NB4 (cell line): ENCODE results near the gene SH2D4B.

ENCODE experiments used
- DNase-seq: peaks from one replicate; pipeline ENCODE4 v3.0.0; 2010; ENCODE audit warnings: low read depth
- H3K4me3 ChIP-seq: one replicate; pipeline ENCODE4 v1.5.1; 2011; ENCODE audit warnings: mild to moderate bottlenecking, low read depth, low read length, moderate library complexity
- MAX ChIP-seq: IDR thresholded peaks from 2 replicates; pipeline ENCODE4 v1.6.1; 2011; ENCODE audit warnings: low read depth, low read length
- MYC ChIP-seq: IDR thresholded peaks from 2 replicates; pipeline ENCODE4 v1.6.1; 2011; ENCODE audit warnings: low read depth, low read length
- POLR2A ChIP-seq: IDR thresholded peaks from 2 replicates; pipeline ENCODE4 v1.6.1; 2011; ENCODE audit warnings: mild to moderate bottlenecking; ENCODE audit not compliant: insufficient read length; ENCODE audit errors: extremely low read depth
- TF ChIP-seq, protein P1 (sequence below): IDR thresholded peaks from one replicate; pipeline ENCODE4 v1.5.1; 2012; ENCODE audit warnings: low read depth, low read length

The SH2D4B gene

DNA sequence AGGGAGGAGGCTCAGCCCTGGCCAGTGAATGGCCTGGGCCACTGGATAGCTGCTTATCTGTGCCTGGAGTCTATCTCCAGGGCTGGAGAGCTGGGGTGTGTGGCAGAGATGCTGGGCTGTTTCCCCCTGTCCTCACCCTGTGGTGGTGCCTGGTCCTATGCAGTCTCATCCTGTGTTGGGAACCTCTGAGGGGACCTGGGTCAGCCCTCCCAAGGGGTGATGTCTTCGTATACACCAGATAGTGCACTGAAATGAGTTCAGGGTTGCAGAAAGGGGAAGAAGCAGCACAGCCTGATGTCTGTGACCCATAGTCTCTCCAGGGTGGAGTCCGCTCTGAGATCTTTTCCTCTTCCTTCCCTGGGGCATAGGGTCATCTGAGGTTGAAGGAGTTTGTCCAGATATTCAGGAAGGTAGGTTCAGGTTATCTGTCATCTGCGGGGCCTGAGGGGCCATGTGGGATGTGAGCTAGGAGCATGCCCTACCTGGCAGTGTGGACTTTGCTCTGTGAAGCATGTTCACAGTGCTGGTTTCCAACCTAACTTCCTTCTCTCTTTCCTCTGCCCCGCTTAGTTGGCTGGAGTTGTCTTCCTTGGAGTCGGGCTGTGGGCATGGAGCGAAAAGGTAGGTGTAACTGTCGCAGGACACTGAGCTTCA is 33.4 kb upstream of the SH2D4B start:
- DNase-seq, result peak; percentile 58
- TF ChIP-seq POLR2A (no peak), MYC (no peak), MAX (no peak)
- TF ChIP-seq, protein P1, sequence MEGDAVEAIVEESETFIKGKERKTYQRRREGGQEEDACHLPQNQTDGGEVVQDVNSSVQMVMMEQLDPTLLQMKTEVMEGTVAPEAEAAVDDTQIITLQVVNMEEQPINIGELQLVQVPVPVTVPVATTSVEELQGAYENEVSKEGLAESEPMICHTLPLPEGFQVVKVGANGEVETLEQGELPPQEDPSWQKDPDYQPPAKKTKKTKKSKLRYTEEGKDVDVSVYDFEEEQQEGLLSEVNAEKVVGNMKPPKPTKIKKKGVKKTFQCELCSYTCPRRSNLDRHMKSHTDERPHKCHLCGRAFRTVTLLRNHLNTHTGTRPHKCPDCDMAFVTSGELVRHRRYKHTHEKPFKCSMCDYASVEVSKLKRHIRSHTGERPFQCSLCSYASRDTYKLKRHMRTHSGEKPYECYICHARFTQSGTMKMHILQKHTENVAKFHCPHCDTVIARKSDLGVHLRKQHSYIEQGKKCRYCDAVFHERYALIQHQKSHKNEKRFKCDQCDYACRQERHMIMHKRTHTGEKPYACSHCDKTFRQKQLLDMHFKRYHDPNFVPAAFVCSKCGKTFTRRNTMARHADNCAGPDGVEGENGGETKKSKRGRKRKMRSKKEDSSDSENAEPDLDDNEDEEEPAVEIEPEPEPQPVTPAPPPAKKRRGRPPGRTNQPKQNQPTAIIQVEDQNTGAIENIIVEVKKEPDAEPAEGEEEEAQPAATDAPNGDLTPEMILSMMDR, result no peak
- no peak overlapping the region for H3K4me3 ChIP-seq

DNA sequence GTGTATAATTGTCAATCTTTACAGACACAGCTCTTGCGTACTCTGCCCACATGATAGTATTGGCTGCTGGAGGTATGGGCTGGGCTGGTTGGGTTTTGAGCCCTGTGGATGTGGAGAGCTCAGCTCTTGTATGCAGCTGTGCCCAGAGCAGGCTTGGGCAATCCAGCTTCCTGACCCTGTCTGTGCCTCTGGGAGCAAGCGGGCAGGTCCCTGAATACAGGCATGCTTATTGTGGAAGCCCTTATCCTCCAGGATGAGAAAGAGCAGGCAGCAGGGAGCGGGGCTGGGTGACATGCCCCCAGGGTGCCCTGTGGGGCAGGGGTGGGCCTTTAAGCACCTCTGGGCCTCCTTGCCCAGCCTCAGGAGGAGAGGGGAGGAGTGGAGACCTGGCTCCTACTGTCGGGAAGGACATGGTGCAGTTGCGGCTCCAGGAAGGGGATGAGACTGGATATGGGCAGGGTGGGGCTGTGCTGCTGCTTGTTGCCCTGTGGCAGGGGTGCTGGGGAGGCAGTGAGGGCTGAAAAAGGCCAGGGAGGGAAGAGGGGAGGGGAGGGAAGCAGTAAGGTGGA is 32.7 kb upstream of the SH2D4B start:
- H3K4me3 ChIP-seq, result no peak overlapping the region
- DNase-seq, result no peak
- TF ChIP-seq POLR2A, result no peak
- no peak for TF ChIP-seq MYC
- TF ChIP-seq MAX, result no peak
- TF ChIP-seq, protein P1, result no peak

- no peak for DNase-seq
- H3K4me3 ChIP-seq, result no peak overlapping the region
- no peak for TF ChIP-seq POLR2A
- no peak for TF ChIP-seq MAX
- TF ChIP-seq MYC, result no peak
- TF ChIP-seq, protein P1, result no peak
Measured at GRCh38 chr10:80506189-80506575, 31.5 kb upstream of the SH2D4B start.

DNA sequence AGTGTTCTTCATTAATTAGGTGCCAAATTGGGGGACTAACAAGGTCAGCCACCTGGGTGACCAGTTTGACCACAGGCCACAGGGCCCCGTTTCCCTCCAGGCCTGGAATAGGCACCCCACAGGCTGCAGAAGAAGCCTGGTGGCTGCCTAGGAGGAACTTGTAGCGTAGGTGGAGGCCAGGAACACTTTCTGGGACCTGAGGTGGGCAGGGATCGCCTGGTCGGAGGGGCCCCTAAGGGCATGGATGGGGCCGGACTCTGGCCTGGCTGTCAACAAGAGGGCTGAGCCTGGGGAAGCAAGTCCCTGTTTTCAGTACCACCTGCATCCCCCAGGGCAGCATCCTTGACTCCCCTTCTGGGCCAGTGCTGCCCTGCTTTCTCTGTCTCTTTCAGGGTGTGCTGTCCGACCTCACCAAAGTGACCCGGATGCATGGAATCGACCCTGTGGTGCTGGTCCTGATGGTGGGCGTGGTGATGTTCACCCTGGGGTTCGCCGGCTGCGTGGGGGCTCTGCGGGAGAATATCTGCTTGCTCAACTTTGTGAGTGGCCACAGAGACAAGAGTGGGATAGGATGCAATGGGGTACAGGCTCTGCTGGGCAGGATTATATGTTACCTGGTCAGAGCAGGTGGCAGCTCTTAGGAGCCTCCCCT is 30.7 kb upstream of the SH2D4B start:
- H3K4me3 ChIP-seq, result no peak overlapping the region
- TF ChIP-seq MAX (no peak), MYC (no peak), POLR2A (no peak)
- TF ChIP-seq, protein P1, result no peak
- no peak for DNase-seq

GRCh38 chr10:80509108-80509402 is 28.6 kb upstream of the SH2D4B start:
- no peak for DNase-seq
- H3K4me3 ChIP-seq, result no peak overlapping the region
- TF ChIP-seq MAX, result no peak
- no peak for TF ChIP-seq MYC
- TF ChIP-seq POLR2A, result no peak
- TF ChIP-seq, protein P1, result no peak
